Activated naive CD8-positive, alpha-beta T cell (primary cell): ENCODE measurements around the gene NME9.

Experiments
- H3K27ac Mint-ChIP-seq: one replicate; pipeline ENCODE4 v1.8.0; 2021; ENCODE audit warnings: mixed read lengths
- H3K27me3 Mint-ChIP-seq: one replicate; pipeline ENCODE4 v1.8.0; 2021; ENCODE audit warnings: mixed read lengths
- H3K36me3 Mint-ChIP-seq: one replicate; pipeline ENCODE4 v1.8.0; 2021; ENCODE audit warnings: mixed read lengths
- H3K4me1 Mint-ChIP-seq: one replicate; pipeline ENCODE4 v1.8.0; 2021; ENCODE audit warnings: low read depth, mixed read lengths
- H3K4me3 Mint-ChIP-seq: one replicate; pipeline ENCODE4 v1.8.0; 2021; ENCODE audit warnings: mild to moderate bottlenecking, mixed read lengths
- H3K9me3 Mint-ChIP-seq: one replicate; pipeline ENCODE4 v1.8.0; 2021; ENCODE audit warnings: low read depth, mixed read lengths

The NME9 gene

GRCh38 chr3:138253609-138254008 is 76.0 kb downstream of the NME9 start:
- Mint-ChIP-seq H3K4me3 (no peak overlapping the region), H3K9me3 (no peaks in the 10 kb centered on the region), H3K36me3 (peaks cover 9% of the 10 kb centered on the region), H3K27me3 (no peaks in the 10 kb centered on the region), H3K4me1 (no peaks in the 10 kb centered on the region), H3K27ac (no peak overlapping the region)
